H1 (cell line): Measurements from ENCODE around the gene AHI1. TPM values are rescaled to one million over a fixed set of nuclear protein-coding genes. Genes with fewer than 3 reads are reported as not detected.

ENCODE experiments used
- CTCF ChIA-PET: fragments of 300-600 bp; sonication (Branson Sonifier 250); formaldehyde crosslinking; loops from one replicate; lab custom pipeline; 2021; ENCODE audit not compliant: partially characterized antibody; lab: Charles Lee
- POLR2A ChIA-PET: fragments of 300-600 bp; sonication (Branson Sonifier 250); formaldehyde crosslinking; loops from one replicate; lab custom pipeline; 2021; ENCODE audit warnings: inconsistent platforms; ENCODE audit not compliant: partially characterized antibody; lab: Charles Lee
- DNase-seq, 2 experiments: peaks; one replicate each; pipeline versions ENCODE4 v3.0.0 to v3.0.0-alpha.2; 2010 to 2022; ENCODE audit warnings: low spot score in 2 of 2, low read depth in 1 of 2, mixed read lengths in 1 of 2
- FAIRE-seq: peaks from 2 replicates; lab custom pipeline; 2011; peaks lifted over from hg19 to GRCh38; lab: Jason Lieb, UNC
- H2AFZ ChIP-seq: 2 replicates; pipeline ENCODE4 v1.8.1; 2012; ENCODE audit warnings: low read length, inconsistent platforms
- H2AK5ac ChIP-seq: 2 replicates; pipeline ENCODE4 v1.6.1; 2013; ENCODE audit warnings: low read depth, low read length
- H2BK120ac ChIP-seq: replicated peaks from 2 replicates; pipeline ENCODE3; 2013; ENCODE audit warnings: low read depth, low read length, inconsistent platforms
- H2BK12ac ChIP-seq: 2 replicates; pipeline ENCODE4 v1.6.1; 2013; ENCODE audit warnings: low read depth, low read length
- H2BK15ac ChIP-seq: 2 replicates; pipeline ENCODE4 v1.6.1; 2013; ENCODE audit warnings: low read length
- H2BK20ac ChIP-seq: 2 replicates; pipeline ENCODE4 v1.6.1; 2013; ENCODE audit warnings: low read length
- H2BK5ac ChIP-seq: 2 replicates; pipeline ENCODE4 v1.6.1; 2013; ENCODE audit warnings: low read depth, low read length
- H3K14ac ChIP-seq: 2 replicates; pipeline ENCODE4 v1.6.1; 2013; ENCODE audit warnings: inconsistent platforms; ENCODE audit not compliant: insufficient read length
- H3K18ac ChIP-seq: 2 replicates; pipeline ENCODE4 v1.6.1; 2013; ENCODE audit warnings: low read length; ENCODE audit errors: extremely low read depth
- H3K23ac ChIP-seq: 2 replicates; pipeline ENCODE4 v1.6.1; 2013; ENCODE audit warnings: inconsistent platforms; ENCODE audit not compliant: insufficient read length
- H3K23me2 ChIP-seq: 2 replicates; pipeline ENCODE4 v1.6.1; 2013; ENCODE audit warnings: low read depth, low read length
- H3K27ac ChIP-seq: 2 replicates; pipeline ENCODE4 v1.6.1; 2011; ENCODE audit warnings: low read depth, low read length, inconsistent platforms
- H3K27me3 ChIP-seq, 4 experiments: replicated peaks in 1 of 4; 1 replicate in 1 of 4; 2 replicates in 3 of 4; pipeline versions ENCODE4 v1.6.1 to v1.8.1; 2011 to 2013; ENCODE audit warnings: low read length in 3 of 4, mild to moderate bottlenecking in 3 of 4, inconsistent platforms in 2 of 4, mixed read lengths in 2 of 4, moderate library complexity in 1 of 4; ENCODE audit not compliant: control insufficient read depth in 3 of 4, insufficient read depth in 3 of 4; ENCODE audit errors: extremely low read depth in 1 of 4
- H3K36me3 ChIP-seq, 4 experiments: 2 replicates each; pipeline versions ENCODE4 v1.6.1 to v1.8.1; 2011 to 2013; ENCODE audit warnings: mild to moderate bottlenecking in 4 of 4, low read length in 3 of 4, moderate library complexity in 2 of 4, control low read depth in 1 of 4, inconsistent platforms in 1 of 4; ENCODE audit not compliant: insufficient read depth in 4 of 4, control insufficient read depth in 2 of 4
- H3K4ac ChIP-seq: replicated peaks from 2 replicates; pipeline ENCODE3; 2013; ENCODE audit warnings: low read length, low read depth, mixed read lengths, inconsistent platforms; ENCODE audit not compliant: insufficient read length
- H3K4me1 ChIP-seq, 4 experiments: replicated peaks in 1 of 4; 1 replicate in 1 of 4; 2 replicates in 3 of 4; pipeline versions ENCODE4 v1.6.1 to v1.8.1; 2011 to 2013; ENCODE audit warnings: low read length in 3 of 4, inconsistent platforms in 2 of 4, mixed read lengths in 1 of 4; ENCODE audit not compliant: insufficient read depth in 4 of 4, control insufficient read depth in 3 of 4
- H3K4me2 ChIP-seq, 2 experiments: 2 replicates each; pipeline versions ENCODE4 v1.6.1 to v1.8.1; 2011 to 2013; ENCODE audit warnings: low read depth in 2 of 2, low read length in 2 of 2, control low read depth in 1 of 2, inconsistent platforms in 1 of 2, mild to moderate bottlenecking in 1 of 2; ENCODE audit not compliant: insufficient read depth in 1 of 2
- H3K4me3 ChIP-seq, 4 experiments: fragments of 200-600, 300-600 bp in 1 of 4; sonication (generic), shearing (Covaris generic), sonication (Bioruptor Twin) in 1 of 4; 2 replicates each; pipeline versions ENCODE4 v1.5.1 to v1.8.1; 2011 to 2016; ENCODE audit warnings: low read length in 4 of 4, low read depth in 3 of 4, control low read depth in 2 of 4, inconsistent platforms in 2 of 4, mild to moderate bottlenecking in 2 of 4, mixed read lengths in 1 of 4, moderate library complexity in 1 of 4; ENCODE audit not compliant: insufficient read depth in 2 of 4; ENCODE audit errors: extremely low read depth in 1 of 4
- H3K56ac ChIP-seq: replicated peaks from 2 replicates; pipeline ENCODE3; 2013; ENCODE audit warnings: low read depth, mild to moderate bottlenecking, mixed read lengths, low read length, inconsistent platforms; ENCODE audit not compliant: insufficient read length
- H3K79me1 ChIP-seq: 2 replicates; pipeline ENCODE4 v1.6.1; 2013; ENCODE audit warnings: low read depth, low read length, control low read depth
- H3K79me2 ChIP-seq, 2 experiments: 2 replicates each; pipeline versions ENCODE4 v1.6.1 to v1.8.1; 2012 to 2013; ENCODE audit warnings: low read length in 2 of 2, mild to moderate bottlenecking in 2 of 2, inconsistent platforms in 1 of 2; ENCODE audit not compliant: insufficient read depth in 2 of 2, control insufficient read depth in 1 of 2
- H3K9ac ChIP-seq, 4 experiments: replicated peaks in 1 of 4; 1 replicate in 1 of 4; 2 replicates in 3 of 4; pipeline versions ENCODE4 v1.6.1 to v1.8.1; 2011 to 2013; ENCODE audit warnings: low read depth in 3 of 4, low read length in 3 of 4, control low read depth in 2 of 4, mild to moderate bottlenecking in 2 of 4, moderate library complexity in 2 of 4, inconsistent platforms in 1 of 4; ENCODE audit errors: extremely low read depth in 1 of 4
- H3K9me3 ChIP-seq, 2 experiments: 2 replicates each; pipeline versions ENCODE4 v1.6.1 to v1.8.1; 2012 to 2013; ENCODE audit warnings: mild to moderate bottlenecking in 2 of 2, moderate library complexity in 2 of 2, control low read depth in 1 of 2, inconsistent platforms in 1 of 2, low read depth in 1 of 2, low read length in 1 of 2, mixed read lengths in 1 of 2; ENCODE audit not compliant: insufficient read depth in 2 of 2
- H4K20me1 ChIP-seq, 2 experiments: replicated peaks in 1 of 2; 2 replicates each; pipeline versions ENCODE3 to v1.8.1; 2011 to 2013; ENCODE audit warnings: inconsistent platforms in 2 of 2, low read length in 2 of 2, mild to moderate bottlenecking in 1 of 2; ENCODE audit not compliant: insufficient read depth in 2 of 2, control insufficient read depth in 1 of 2
- H4K5ac ChIP-seq: 2 replicates; pipeline ENCODE4 v1.6.1; 2013; ENCODE audit warnings: low read length, low read depth, mixed read lengths, inconsistent platforms; ENCODE audit not compliant: insufficient read length
- H4K8ac ChIP-seq: 2 replicates; pipeline ENCODE4 v1.8.0; 2013; ENCODE audit warnings: mild to moderate bottlenecking, moderate library complexity, low read length, inconsistent platforms; ENCODE audit not compliant: insufficient read depth; ENCODE audit errors: extremely low read depth
- H4K91ac ChIP-seq: replicated peaks from 2 replicates; pipeline ENCODE3; 2013; ENCODE audit warnings: low read length, mixed read lengths, inconsistent platforms; ENCODE audit not compliant: insufficient read length
- ASH2L ChIP-seq: fragments of 200-600, 300-600 bp; sonication (generic); IDR thresholded peaks from one replicate; pipeline ENCODE4 v1.7.1; 2017; ENCODE audit warnings: low read length
- CREB1 ChIP-seq: IDR thresholded peaks from 2 replicates; pipeline ENCODE4 v1.6.1; 2012; ENCODE audit warnings: inconsistent platforms
- EGR1 ChIP-seq: IDR thresholded peaks from 2 replicates; pipeline ENCODE4 v1.6.1; 2011; ENCODE audit warnings: low read depth, low read length, borderline replicate concordance
- HDAC2 ChIP-seq, 2 experiments: fragments of 300-600 bp in 1 of 2; sonication (generic) in 1 of 2; IDR thresholded peaks; 2 replicates each; pipeline ENCODE4 v1.6.1; 2011 to 2012; ENCODE audit warnings: low read depth in 2 of 2, low read length in 2 of 2, mild to moderate bottlenecking in 2 of 2, moderate library complexity in 2 of 2, borderline replicate concordance in 1 of 2, inconsistent platforms in 1 of 2
- KDM4A ChIP-seq: IDR thresholded peaks from one replicate; pipeline ENCODE4 v1.7.1; 2012; ENCODE audit warnings: low read depth, mild to moderate bottlenecking, moderate library complexity, low read length, inconsistent platforms; ENCODE audit not compliant: severe bottlenecking
- POLR2AphosphoS5 ChIP-seq: IDR thresholded peaks from 2 replicates; pipeline ENCODE4 v1.6.1; 2011; ENCODE audit warnings: low read depth, low read length
- SP2 ChIP-seq: IDR thresholded peaks from 2 replicates; pipeline ENCODE4 v1.6.1; 2012; ENCODE audit warnings: mild to moderate bottlenecking, low read length, inconsistent platforms
- SRF ChIP-seq: IDR thresholded peaks from 2 replicates; pipeline ENCODE4 v1.6.1; 2011; ENCODE audit warnings: mild to moderate bottlenecking, low read depth, low read length, moderate library complexity
- TCF12 ChIP-seq: IDR thresholded peaks from 2 replicates; pipeline ENCODE4 v1.6.1; 2011; ENCODE audit warnings: low read depth, mild to moderate bottlenecking, low read length
- TEAD4 ChIP-seq: IDR thresholded peaks from 2 replicates; pipeline ENCODE4 v1.6.1; 2012; ENCODE audit warnings: low read depth, low read length, inconsistent platforms, mixed read lengths
- WGBS, 2 experiments: shearing (Covaris generic) in 1 of 2; methylation state at CpG; one replicate each; pipeline versions ENCODE4 v1.1.6 to v1.1.7; 2013 to 2015; ENCODE audit warnings: low lambda C conversion rate in 2 of 2, mixed read lengths in 2 of 2, inconsistent platforms in 1 of 2, low coverage in 1 of 2, missing lambda C conversion rate in 1 of 2; ENCODE audit not compliant: insufficient replicate concordance in 2 of 2, insufficient coverage in 1 of 2, insufficient read length in 1 of 2; ENCODE audit errors: extremely low coverage in 1 of 2, missing lambda C conversion rate in 1 of 2; 5-methylcytosine and 5-hydroxymethylcytosine counted together
- polyA plus RNA-seq, 7 experiments: library from polyadenylated mRNA; depleted of rRNA in 3 of 7; stranded (reverse) in 5 of 7; unstranded in 2 of 7; fragments of >200 nt in 5 of 7; fragments of 200-250 nt in 2 of 7; gene quantifications; 1 replicate in 5 of 7; 2 replicates in 1 of 7; 4 replicates in 1 of 7; pipeline versions ENCODE4 v1.2.1 to v1.2.3, GENCODE V29; 2011 to 2013; ENCODE audit warnings: missing spikeins in 2 of 7, mixed read lengths in 2 of 7
- total RNA-seq: library from RNA; stranded (reverse); fragmentation: NEBNext Ultra II Directional; extraction: Animal tissue kit (Norgen Biotek cat#: 25700); gene quantifications from 2 replicates; pipeline ENCODE4 v1.2.1, GENCODE V29; 2021
- TF ChIP-seq, protein P1 (sequence below): IDR thresholded peaks from 2 replicates; pipeline ENCODE4 v1.6.1; 2012; ENCODE audit warnings: inconsistent platforms
- TF ChIP-seq, protein P2 (sequence below): IDR thresholded peaks from 2 replicates; pipeline ENCODE4 v1.6.1; 2011; ENCODE audit warnings: low read length, improper control_type of control experiment
- TF ChIP-seq, protein P3 (sequence below): IDR thresholded peaks from 2 replicates; pipeline ENCODE4 v1.6.1; 2012; ENCODE audit warnings: inconsistent platforms

Gene AHI1
- total and polyA plus RNA-seq, 2 of the 8 experiments (the other 6 are each of a cell fraction or from before 2014, with no cell fraction given): 4.2 to 19.6 TPM

DNA sequence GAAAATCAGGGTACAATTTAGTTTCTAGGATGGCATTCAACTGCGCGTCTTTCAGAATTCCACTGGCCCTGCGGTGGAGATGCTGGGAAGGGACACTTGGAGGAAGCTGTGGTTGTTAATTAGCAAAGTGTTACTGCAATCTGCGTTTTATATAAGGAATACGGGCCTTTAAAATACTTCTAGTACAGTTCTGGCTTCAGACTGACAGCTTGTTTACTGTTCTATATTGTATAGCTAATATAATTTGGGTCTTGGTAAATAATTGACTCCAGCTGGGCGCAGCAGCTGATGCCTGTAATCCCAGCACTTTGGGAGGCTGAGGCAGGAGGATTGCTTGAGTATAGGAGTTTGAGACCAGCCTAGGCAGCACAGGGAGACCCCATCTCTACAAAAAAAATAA lies 252.7 kb downstream of the AHI1 start:
- H2BK20ac ChIP-seq: no peak overlapping the region
- H4K20me1 ChIP-seq: no peaks in the 10 kb centered on the region
- H2BK5ac ChIP-seq: no peak overlapping the region; the same call in 1 of the 2 replicates
- H3K23ac ChIP-seq: no peak overlapping the region
- H2BK15ac ChIP-seq: no peak overlapping the region
- H3K18ac ChIP-seq: no peak overlapping the region
- H3K4me1 ChIP-seq: peaks cover 0 to 7% (median 5%) of the 10 kb centered on the region in 4 experiments; a peak in 3 of 7 replicates
- H3K4me3 ChIP-seq: no peak overlapping the region
- H3K56ac ChIP-seq: no peak overlapping the region
- no peak overlapping the region for H2AK5ac ChIP-seq
- CTCF ChIA-PET: interaction anchor here (0.8 to 2.4 kb wide), 2 partner anchors 15 to 124 kb away, joined by 3 to 6 read pairs; no protein-coding TSS in a partner anchor
- WGBS, 2 experiments: 96% methylated on average over 6 of the region's 6 CpGs; no CpG with 5 or more reads in 1 of the 2 experiments
- no peak overlapping the region for H4K5ac ChIP-seq
- H3K36me3 ChIP-seq: no peaks in the 10 kb centered on the region
- no peak for FAIRE-seq
- no peak overlapping the region for H3K4me2 ChIP-seq
- DNase-seq: no peak
- H3K14ac ChIP-seq: no peak overlapping the region
- H2BK120ac ChIP-seq: no peak overlapping the region
- no peak overlapping the region for H4K91ac ChIP-seq
- H3K4ac ChIP-seq: no peak overlapping the region
- H3K79me1 ChIP-seq: no peaks in the 10 kb centered on the region
- no peak overlapping the region for H2BK12ac ChIP-seq
- no peak overlapping the region for H3K27ac ChIP-seq
- no peaks in the 10 kb centered on the region for H3K79me2 ChIP-seq
- H4K8ac ChIP-seq: no peak overlapping the region
- no peak overlapping the region for H3K9ac ChIP-seq
- POLR2A ChIA-PET: no interaction called here
- H3K9me3 ChIP-seq: no peaks in the 10 kb centered on the region
- H2AFZ ChIP-seq: peak overlapping the region; percentile 85; the same call in 1 of the 2 replicates
- no peaks in the 10 kb centered on the region for H3K27me3 ChIP-seq
- H3K23me2 ChIP-seq: no peaks in the 10 kb centered on the region
- TF ChIP-seq HDAC2 (IDR thresholded peaks at IDR 0.05; ENCODE audit: borderline replicate concordance in 1 of 2, low read depth in 2 of 2, low read length in 2 of 2) (no peak), TCF12 (no peak), ASH2L (no peak), CREB1 (no peak), KDM4A (no peak), POLR2AphosphoS5 (no peak), SP2 (no peak), TEAD4 (no peak), SRF (no peak), EGR1 (no peak)
- TF ChIP-seq, protein P1, sequence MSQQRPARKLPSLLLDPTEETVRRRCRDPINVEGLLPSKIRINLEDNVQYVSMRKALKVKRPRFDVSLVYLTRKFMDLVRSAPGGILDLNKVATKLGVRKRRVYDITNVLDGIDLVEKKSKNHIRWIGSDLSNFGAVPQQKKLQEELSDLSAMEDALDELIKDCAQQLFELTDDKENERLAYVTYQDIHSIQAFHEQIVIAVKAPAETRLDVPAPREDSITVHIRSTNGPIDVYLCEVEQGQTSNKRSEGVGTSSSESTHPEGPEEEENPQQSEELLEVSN: no peak
- TF ChIP-seq, protein P2, sequence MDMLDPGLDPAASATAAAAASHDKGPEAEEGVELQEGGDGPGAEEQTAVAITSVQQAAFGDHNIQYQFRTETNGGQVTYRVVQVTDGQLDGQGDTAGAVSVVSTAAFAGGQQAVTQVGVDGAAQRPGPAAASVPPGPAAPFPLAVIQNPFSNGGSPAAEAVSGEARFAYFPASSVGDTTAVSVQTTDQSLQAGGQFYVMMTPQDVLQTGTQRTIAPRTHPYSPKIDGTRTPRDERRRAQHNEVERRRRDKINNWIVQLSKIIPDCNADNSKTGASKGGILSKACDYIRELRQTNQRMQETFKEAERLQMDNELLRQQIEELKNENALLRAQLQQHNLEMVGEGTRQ: no peak
- TF ChIP-seq, protein P3, sequence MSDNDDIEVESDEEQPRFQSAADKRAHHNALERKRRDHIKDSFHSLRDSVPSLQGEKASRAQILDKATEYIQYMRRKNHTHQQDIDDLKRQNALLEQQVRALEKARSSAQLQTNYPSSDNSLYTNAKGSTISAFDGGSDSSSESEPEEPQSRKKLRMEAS: no peak
